Smooth muscle cell (in vitro differentiated cells): ENCODE results near the gene GPR15LG. TPM values are rescaled to one million over a fixed set of nuclear protein-coding genes. Genes with fewer than 3 reads are reported as not detected.

ENCODE experiments used
- DNase-seq: peaks from one replicate; lab custom pipeline; 2025; ENCODE audit not compliant: unreplicated experiment; lab: John Stamatoyannopoulos, UW
- H2AFZ ChIP-seq: fragments of 200-600 bp; sonication (generic); 2 replicates; pipeline ENCODE4 v1.6.0; 2016; ENCODE audit warnings: antibody characterized with exemption, low read depth, mild to moderate bottlenecking
- H3F3A ChIP-seq: fragments of 200-600 bp; sonication (generic); 2 replicates; pipeline ENCODE4 v1.6.0; 2017; ENCODE audit warnings: antibody characterized with exemption, low read depth
- H3K27ac ChIP-seq: fragments of 200-600 bp; sonication (generic); 2 replicates; pipeline ENCODE4 v1.5.1; 2016; ENCODE audit warnings: low read depth, mild to moderate bottlenecking
- H3K27me3 ChIP-seq: fragments of 200-600 bp; sonication (generic); 2 replicates; pipeline ENCODE4 v1.6.1; 2016; ENCODE audit warnings: low read depth, mild to moderate bottlenecking
- H3K36me3 ChIP-seq: fragments of 200-600 bp; sonication (generic); 2 replicates; pipeline ENCODE4 v1.5.1; 2016; ENCODE audit warnings: low read depth
- H3K4me1 ChIP-seq: fragments of 200-600 bp; sonication (generic); 2 replicates; pipeline ENCODE4 v1.5.1; 2016; ENCODE audit warnings: low read depth
- H3K4me2 ChIP-seq: fragments of 200-600 bp; sonication (generic); 2 replicates; pipeline ENCODE4 v1.6.0; 2016; ENCODE audit warnings: mild to moderate bottlenecking
- H3K4me3 ChIP-seq: fragments of 200-600 bp; sonication (generic); 2 replicates; pipeline ENCODE4 v1.5.1; 2016; ENCODE audit warnings: mild to moderate bottlenecking
- H3K79me2 ChIP-seq: fragments of 200-600 bp; sonication (generic); 2 replicates; pipeline ENCODE4 v1.6.0; 2016; ENCODE audit warnings: low read depth, mild to moderate bottlenecking
- H3K9ac ChIP-seq: fragments of 200-600 bp; sonication (generic); 2 replicates; pipeline ENCODE4 v1.6.0; 2016; ENCODE audit warnings: low read depth
- H3K9me3 ChIP-seq: fragments of 200-600 bp; sonication (generic); replicated peaks from 2 replicates; pipeline ENCODE4 v1.5.1; 2016; ENCODE audit warnings: low read depth
- H4K20me1 ChIP-seq: fragments of 200-600 bp; sonication (generic); 2 replicates; pipeline ENCODE4 v1.6.0; 2016; ENCODE audit warnings: low read depth
- WGBS: methylation state at CpG from one replicate; pipeline ENCODE4 v1.1.7; 2016; ENCODE audit warnings: low lambda C conversion rate; 5-methylcytosine and 5-hydroxymethylcytosine counted together
- polyA plus RNA-seq: library from polyadenylated mRNA; unstranded; fragments of >200 nt; fragmentation: Nextera tagmentation; extraction: Ambion mirVana; gene quantifications from 2 replicates; pipeline ENCODE4 v1.2.1, GENCODE V29; 2016
- total RNA-seq: library from RNA; depleted of rRNA; stranded (reverse); fragments of >200 nt; gene quantifications from 2 replicates; pipeline ENCODE4 v1.2.3, GENCODE V29; 2014
- TF ChIP-seq, protein P1 (sequence below): fragments of 200-600 bp; sonication (generic); IDR thresholded peaks from 2 replicates; pipeline ENCODE4 v1.5.1; 2017; ENCODE audit warnings: borderline replicate concordance, mild to moderate bottlenecking, antibody characterized with exemption; ENCODE audit not compliant: insufficient read depth, poor library complexity, severe bottlenecking

GPR15LG gene
- total and polyA plus RNA-seq, 2 experiments from 2014 or later = 0.49 to 1.6 TPM

DNA sequence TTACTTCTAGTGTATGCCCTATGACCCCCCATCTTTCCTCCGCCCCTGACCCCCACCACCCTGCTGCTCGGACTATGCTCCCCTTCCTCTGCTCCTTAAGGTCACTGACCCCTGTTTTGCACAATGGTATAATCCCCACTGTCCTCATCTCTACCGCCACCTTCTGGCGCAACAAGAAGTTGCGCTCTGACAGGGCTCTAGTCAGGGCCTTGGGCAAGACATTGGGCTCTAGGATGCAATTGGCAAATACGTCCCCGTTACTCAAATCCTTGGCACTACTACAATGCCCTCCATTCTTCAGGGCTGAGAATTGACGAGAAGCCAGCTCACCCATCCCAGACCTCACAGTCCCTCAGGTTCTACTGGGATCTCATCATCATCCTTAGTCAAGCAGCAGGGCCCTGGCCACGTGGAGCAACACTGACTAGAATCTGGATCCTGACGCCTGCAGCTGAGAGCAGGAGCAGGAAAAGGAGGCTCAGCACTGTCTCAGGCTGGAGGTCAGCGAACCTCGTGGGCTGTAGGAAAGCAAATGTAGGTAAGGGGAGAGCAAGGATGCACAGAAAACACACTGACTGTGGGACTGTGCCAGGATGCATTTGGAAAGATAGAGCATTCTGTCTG, 41.1 kb downstream of the GPR15LG start:
- H3K36me3 ChIP-seq = no peaks in the 10 kb centered on the region
- no peaks in the 10 kb centered on the region for H3K9me3 ChIP-seq
- H2AFZ ChIP-seq = no peak overlapping the region
- no peak overlapping the region for H3K4me3 ChIP-seq
- no peaks in the 10 kb centered on the region for H3K4me1 ChIP-seq
- H3F3A ChIP-seq = no peaks in the 10 kb centered on the region
- H4K20me1 ChIP-seq = no peaks in the 10 kb centered on the region
- TF ChIP-seq, protein P1, sequence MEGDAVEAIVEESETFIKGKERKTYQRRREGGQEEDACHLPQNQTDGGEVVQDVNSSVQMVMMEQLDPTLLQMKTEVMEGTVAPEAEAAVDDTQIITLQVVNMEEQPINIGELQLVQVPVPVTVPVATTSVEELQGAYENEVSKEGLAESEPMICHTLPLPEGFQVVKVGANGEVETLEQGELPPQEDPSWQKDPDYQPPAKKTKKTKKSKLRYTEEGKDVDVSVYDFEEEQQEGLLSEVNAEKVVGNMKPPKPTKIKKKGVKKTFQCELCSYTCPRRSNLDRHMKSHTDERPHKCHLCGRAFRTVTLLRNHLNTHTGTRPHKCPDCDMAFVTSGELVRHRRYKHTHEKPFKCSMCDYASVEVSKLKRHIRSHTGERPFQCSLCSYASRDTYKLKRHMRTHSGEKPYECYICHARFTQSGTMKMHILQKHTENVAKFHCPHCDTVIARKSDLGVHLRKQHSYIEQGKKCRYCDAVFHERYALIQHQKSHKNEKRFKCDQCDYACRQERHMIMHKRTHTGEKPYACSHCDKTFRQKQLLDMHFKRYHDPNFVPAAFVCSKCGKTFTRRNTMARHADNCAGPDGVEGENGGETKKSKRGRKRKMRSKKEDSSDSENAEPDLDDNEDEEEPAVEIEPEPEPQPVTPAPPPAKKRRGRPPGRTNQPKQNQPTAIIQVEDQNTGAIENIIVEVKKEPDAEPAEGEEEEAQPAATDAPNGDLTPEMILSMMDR = peak; percentile 35
- H3K9ac ChIP-seq = no peak overlapping the region
- no peak for DNase-seq
- no peak overlapping the region for H3K27ac ChIP-seq
- WGBS = 56% methylated on average over 12 of the region's 12 CpGs
- H3K27me3 ChIP-seq = no peaks in the 10 kb centered on the region
- H3K4me2 ChIP-seq = no peak overlapping the region
- H3K79me2 ChIP-seq = no peaks in the 10 kb centered on the region

DNA sequence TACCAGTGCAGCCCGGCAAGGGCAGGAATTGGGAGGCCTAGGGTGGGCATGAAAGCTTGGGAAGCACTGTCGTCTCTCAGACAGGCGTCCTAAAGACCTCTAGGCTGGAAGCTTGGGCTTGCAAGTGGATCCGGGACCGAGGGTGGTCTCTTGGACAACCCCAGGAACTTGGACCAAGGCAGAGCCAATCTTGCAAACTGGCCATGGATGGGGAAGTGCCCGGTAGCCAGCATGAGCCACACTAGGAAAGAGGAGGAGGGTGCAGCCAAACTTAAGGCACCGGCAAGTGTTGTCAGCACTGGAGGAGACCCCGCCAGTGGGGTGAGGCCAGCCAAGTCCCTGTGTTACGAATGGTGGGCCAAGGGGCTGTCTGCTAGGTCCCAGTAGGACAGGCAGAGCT, 43.2 kb downstream of the GPR15LG start:
- H3F3A ChIP-seq = no peaks in the 10 kb centered on the region
- H3K4me2 ChIP-seq = no peak overlapping the region
- TF ChIP-seq, protein P1 = no peak
- no peaks in the 10 kb centered on the region for H3K4me1 ChIP-seq
- H3K27me3 ChIP-seq = no peaks in the 10 kb centered on the region
- H4K20me1 ChIP-seq = no peaks in the 10 kb centered on the region
- no peak overlapping the region for H3K27ac ChIP-seq
- no peak overlapping the region for H3K9ac ChIP-seq
- H3K9me3 ChIP-seq = no peaks in the 10 kb centered on the region
- no peak overlapping the region for H3K4me3 ChIP-seq
- DNase-seq = no peak
- no peaks in the 10 kb centered on the region for H3K79me2 ChIP-seq
- H3K36me3 ChIP-seq = no peaks in the 10 kb centered on the region
- 86% methylated on average over 9 of the region's 9 CpGs for WGBS
- no peak overlapping the region for H2AFZ ChIP-seq

DNA sequence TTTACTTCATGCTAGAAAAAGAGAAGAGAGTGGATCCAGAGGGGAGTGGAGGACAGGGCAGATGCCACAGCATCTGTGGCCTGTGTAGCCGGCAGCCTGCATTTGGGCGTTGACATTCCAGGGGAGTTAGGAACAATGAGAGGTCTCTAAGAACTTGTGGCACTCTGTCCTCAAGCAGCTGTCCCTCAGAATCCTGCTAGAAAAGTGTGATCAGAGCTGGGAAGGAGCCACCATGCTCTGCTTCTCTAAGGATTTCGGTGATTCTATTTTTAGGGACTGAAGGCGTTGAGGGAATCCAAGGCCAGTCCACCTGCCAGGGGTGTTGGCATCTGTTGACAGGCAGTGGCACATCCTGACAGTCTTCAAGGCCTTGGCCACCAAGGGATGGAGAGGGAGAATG, 44.1 kb downstream of the GPR15LG start:
- H4K20me1 ChIP-seq = no peaks in the 10 kb centered on the region
- H3K4me1 ChIP-seq = no peaks in the 10 kb centered on the region
- H3F3A ChIP-seq = no peaks in the 10 kb centered on the region
- no peaks in the 10 kb centered on the region for H3K9me3 ChIP-seq
- no peaks in the 10 kb centered on the region for H3K36me3 ChIP-seq
- no peak overlapping the region for H3K9ac ChIP-seq
- WGBS = 97% methylated on average over 4 of the region's 4 CpGs
- H3K4me2 ChIP-seq = no peak overlapping the region
- no peak overlapping the region for H3K27ac ChIP-seq
- TF ChIP-seq, protein P1 = no peak
- H2AFZ ChIP-seq = no peak overlapping the region
- no peaks in the 10 kb centered on the region for H3K27me3 ChIP-seq
- no peak overlapping the region for H3K4me3 ChIP-seq
- H3K79me2 ChIP-seq = no peaks in the 10 kb centered on the region
- no peak for DNase-seq

DNA sequence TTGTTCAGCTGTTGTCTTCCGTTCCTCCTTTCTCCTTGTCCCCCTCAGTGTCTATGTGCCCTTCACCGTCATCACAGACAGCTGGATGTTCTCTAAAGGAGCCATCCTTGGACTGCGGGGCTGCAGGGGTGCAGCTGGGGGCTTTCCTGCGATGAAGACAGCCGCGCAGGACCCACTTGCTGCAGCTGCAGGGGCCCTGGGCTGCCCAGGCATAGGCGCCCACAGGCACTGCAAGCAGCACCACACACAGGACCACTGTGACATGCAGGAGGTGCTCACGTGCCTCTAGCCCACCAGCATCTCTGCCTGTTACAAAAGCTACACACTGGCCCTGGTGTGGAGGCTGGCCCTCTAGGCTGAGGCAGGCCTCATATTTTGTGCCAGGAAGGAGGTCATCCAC, 48.3 kb downstream of the GPR15LG start:
- Histone ChIP-seq H3K9me3 (no peaks in the 10 kb centered on the region), H3K27me3 (no peaks in the 10 kb centered on the region), H3K4me3 (no peak overlapping the region), H3F3A (no peaks in the 10 kb centered on the region), H3K4me1 (no peaks in the 10 kb centered on the region), H3K9ac (no peak overlapping the region), H3K4me2 (no peak overlapping the region), H3K36me3 (no peaks in the 10 kb centered on the region), H2AFZ (no peak overlapping the region), H3K27ac (no peak overlapping the region), H3K79me2 (no peaks in the 10 kb centered on the region), H4K20me1 (no peaks in the 10 kb centered on the region)
- DNase-seq = no peak
- TF ChIP-seq, protein P1 = no peak
- whole genome bisulfite sequencing = 89% methylated on average over 8 of the region's 8 CpGs
